ENCODE measurements around the gene PPP1R1B. TPM values are rescaled to one million over a fixed set of nuclear protein-coding genes. Genes with fewer than 3 reads are reported as not detected.

Gene PPP1R1B
- polyA plus RNA-seq, 1 donor (not counting 4 experiments of a cell fraction or from before 2014, with no cell fraction given), result 0.18 TPM

DNA sequence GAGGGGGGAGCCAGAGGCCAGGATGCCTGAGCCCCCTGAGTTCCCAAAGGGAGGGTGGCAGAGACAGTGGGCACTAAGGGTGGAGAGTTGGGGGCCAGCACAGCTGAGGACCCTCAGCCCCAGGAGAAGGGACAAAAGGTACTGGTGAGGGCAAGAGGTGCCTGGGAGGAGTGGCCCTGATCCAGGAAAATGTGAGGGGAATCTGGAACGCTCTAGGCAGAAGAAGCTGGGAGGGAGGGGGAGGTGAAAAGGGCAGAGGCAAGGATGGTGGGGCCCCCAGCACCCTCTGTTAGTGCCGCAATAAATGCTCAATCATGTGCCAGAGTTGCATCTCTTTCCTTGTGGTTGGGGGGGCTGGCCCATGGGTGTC lies 39.5 kb downstream of the PPP1R1B start:
- Histone ChIP-seq H3K9me3 (ENCODE audit: control insufficient read depth, low read depth, low read length) (no peaks in the 10 kb centered on the region), H3K4me3 (ENCODE audit: control insufficient read depth in 2 of 3, extremely low read depth in 1 of 3, insufficient read depth in 2 of 3, low read depth in 1 of 3, low read length in 3 of 3) (no peak overlapping the region), H3K27me3 (ENCODE audit: control insufficient read depth, extremely low read depth, insufficient read depth, low read length) (peaks cover 39% of the 10 kb centered on the region), H3K9me1 (ENCODE audit: control insufficient read depth, extremely low read depth, insufficient read depth, low read length) (no peaks in the 10 kb centered on the region), H3K9ac (ENCODE audit: control insufficient read depth, extremely low read depth, insufficient read depth, low read length) (no peak overlapping the region), H3K27ac (ENCODE audit: control insufficient read depth, insufficient read depth, low read length) (no peak overlapping the region), H3K4me2 (ENCODE audit: control insufficient read depth, extremely low read depth, insufficient read depth, low read depth, low read length) (no peak overlapping the region), H3K79me2 (ENCODE audit: control insufficient read depth, insufficient read depth, low read length) (no peaks in the 10 kb centered on the region), H4K20me1 (ENCODE audit: control insufficient read depth, extremely low read depth, insufficient read depth, low read length) (no peaks in the 10 kb centered on the region), H3K4me1 (ENCODE audit: control insufficient read depth, extremely low read depth, insufficient read depth, low read length) (peaks cover 8% of the 10 kb centered on the region), H2AFZ (ENCODE audit: control insufficient read depth, low read length) (no peak overlapping the region), H3K36me3 (ENCODE audit: control insufficient read depth in 2 of 2, extremely low read depth in 1 of 2, insufficient read depth in 2 of 2, low read length in 2 of 2) (peaks cover 0 to 2% of the 10 kb centered on the region in 2 experiments)
- dilution Hi-C loops (cut with MboI; ENCODE audit: extremely low pct_ligation_motif_present, low sequenced_read_pairs), result no loop called here
- no peak for DNase-seq (ENCODE audit: low read depth, low spot score)
- FAIRE-seq, result no peak
- no peak for TF ChIP-seq EZH2 (IDR thresholded peaks at IDR 0.05; ENCODE audit: low read length)
- TF ChIP-seq, protein P1, sequence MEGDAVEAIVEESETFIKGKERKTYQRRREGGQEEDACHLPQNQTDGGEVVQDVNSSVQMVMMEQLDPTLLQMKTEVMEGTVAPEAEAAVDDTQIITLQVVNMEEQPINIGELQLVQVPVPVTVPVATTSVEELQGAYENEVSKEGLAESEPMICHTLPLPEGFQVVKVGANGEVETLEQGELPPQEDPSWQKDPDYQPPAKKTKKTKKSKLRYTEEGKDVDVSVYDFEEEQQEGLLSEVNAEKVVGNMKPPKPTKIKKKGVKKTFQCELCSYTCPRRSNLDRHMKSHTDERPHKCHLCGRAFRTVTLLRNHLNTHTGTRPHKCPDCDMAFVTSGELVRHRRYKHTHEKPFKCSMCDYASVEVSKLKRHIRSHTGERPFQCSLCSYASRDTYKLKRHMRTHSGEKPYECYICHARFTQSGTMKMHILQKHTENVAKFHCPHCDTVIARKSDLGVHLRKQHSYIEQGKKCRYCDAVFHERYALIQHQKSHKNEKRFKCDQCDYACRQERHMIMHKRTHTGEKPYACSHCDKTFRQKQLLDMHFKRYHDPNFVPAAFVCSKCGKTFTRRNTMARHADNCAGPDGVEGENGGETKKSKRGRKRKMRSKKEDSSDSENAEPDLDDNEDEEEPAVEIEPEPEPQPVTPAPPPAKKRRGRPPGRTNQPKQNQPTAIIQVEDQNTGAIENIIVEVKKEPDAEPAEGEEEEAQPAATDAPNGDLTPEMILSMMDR (optimal IDR thresholded peaks at IDR 0.05 in 1 of 3, IDR thresholded peaks at IDR 0.05 in 1 of 3, conservative IDR thresholded peaks at IDR 0.05 in 1 of 3; ENCODE audit: extremely low read depth in 1 of 3, insufficient read depth in 2 of 3, low read length in 3 of 3), result no peak

DNA sequence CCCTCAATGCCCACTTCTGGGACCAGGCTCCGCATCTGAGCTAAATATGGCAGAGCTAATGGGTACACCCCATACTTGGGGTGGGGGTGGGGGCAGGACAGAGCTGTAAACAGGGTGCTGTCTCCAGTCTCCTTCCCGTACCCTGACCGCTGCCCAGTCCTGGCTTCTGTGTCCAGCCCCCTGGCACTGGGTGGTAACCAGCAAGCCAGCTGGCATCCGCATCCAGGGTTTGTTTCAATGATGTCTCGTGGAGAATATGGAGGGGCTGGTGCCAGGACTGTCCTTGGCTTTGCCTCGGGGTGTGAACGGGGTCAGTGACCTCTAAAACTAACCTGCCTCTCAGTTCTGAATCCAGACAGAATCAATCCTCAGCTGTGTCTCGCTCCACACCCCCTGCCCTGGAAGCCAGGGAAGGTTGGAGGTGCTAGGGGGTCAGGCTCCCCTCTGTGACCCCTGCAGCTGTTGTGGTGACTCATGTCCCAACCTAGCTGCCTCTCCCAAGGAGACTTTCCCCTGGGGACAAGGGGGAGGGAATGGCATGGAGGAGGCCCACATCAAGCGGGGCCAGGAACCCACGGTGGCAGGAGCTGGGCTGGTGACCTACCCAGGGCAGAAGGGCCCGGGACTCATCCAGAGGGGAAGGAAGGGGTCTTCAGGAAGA lies 40.0 kb downstream of the PPP1R1B start:
- H3K4me3 ChIP-seq (ENCODE audit: control insufficient read depth in 2 of 3, extremely low read depth in 1 of 3, insufficient read depth in 2 of 3, low read depth in 1 of 3, low read length in 3 of 3), result no peak overlapping the region

More for the DNA sequence above, 40.0 kb downstream of the PPP1R1B start:
- FAIRE-seq (no peak), DNase-seq (ENCODE audit: low read depth, low spot score) (no peak)
- Histone ChIP-seq H3K27me3 (ENCODE audit: control insufficient read depth, extremely low read depth, insufficient read depth, low read length) (peaks cover 44% of the 10 kb centered on the region), H3K4me1 (ENCODE audit: control insufficient read depth, extremely low read depth, insufficient read depth, low read length) (peaks cover 8% of the 10 kb centered on the region), H3K9me1 (ENCODE audit: control insufficient read depth, extremely low read depth, insufficient read depth, low read length) (no peaks in the 10 kb centered on the region), H2AFZ (ENCODE audit: control insufficient read depth, low read length) (no peak overlapping the region), H4K20me1 (ENCODE audit: control insufficient read depth, extremely low read depth, insufficient read depth, low read length) (no peaks in the 10 kb centered on the region), H3K79me2 (ENCODE audit: control insufficient read depth, insufficient read depth, low read length) (no peaks in the 10 kb centered on the region), H3K9ac (ENCODE audit: control insufficient read depth, extremely low read depth, insufficient read depth, low read length) (no peak overlapping the region), H3K4me2 (ENCODE audit: control insufficient read depth, extremely low read depth, insufficient read depth, low read depth, low read length) (no peak overlapping the region), H3K36me3 (ENCODE audit: control insufficient read depth in 2 of 2, extremely low read depth in 1 of 2, insufficient read depth in 2 of 2, low read length in 2 of 2) (peaks cover 0 to 2% of the 10 kb centered on the region in 2 experiments), H3K27ac (ENCODE audit: control insufficient read depth, insufficient read depth, low read length) (no peak overlapping the region), H3K9me3 (ENCODE audit: control insufficient read depth, low read depth, low read length) (no peaks in the 10 kb centered on the region)
- dilution Hi-C loops (cut with MboI; ENCODE audit: extremely low pct_ligation_motif_present, low sequenced_read_pairs), result no loop called here
- no peak for TF ChIP-seq EZH2 (IDR thresholded peaks at IDR 0.05; ENCODE audit: low read length)
- TF ChIP-seq, protein P1 (optimal IDR thresholded peaks at IDR 0.05 in 1 of 3, IDR thresholded peaks at IDR 0.05 in 1 of 3, conservative IDR thresholded peaks at IDR 0.05 in 1 of 3; ENCODE audit: extremely low read depth in 1 of 3, insufficient read depth in 2 of 3, low read length in 3 of 3), result no peak
